NAMALWA (cell line): ENCODE results near the gene PPP2R1B.
"Not testable (repeated sequence)": the region's sequence is repeated elsewhere in the genome, so short reads cannot be mapped to it uniquely, and the experiment has no call there.

ENCODE experiments used
- DNase-seq: peaks from one replicate; pipeline ENCODE4 v3.0.0-alpha.2; 2015; ENCODE audit warnings: low spot score

The PPP2R1B gene

GRCh38 chr11:111782109-111782741 is 16.0 kb upstream of the PPP2R1B start:
- no peak for DNase-seq

- no peak for DNase-seq
Measured at GRCh38 chr11:111779118-111779517, 12.9 kb upstream of the PPP2R1B start.

GRCh38 chr11:111778047-111778558 is 11.9 kb upstream of the PPP2R1B start:
- no peak for DNase-seq

- peak; percentile 85 for DNase-seq
Measured at GRCh38 chr11:111777094-111778046, 11.2 kb upstream of the PPP2R1B start.

GRCh38 chr11:111776398-111777093 is 10.4 kb upstream of the PPP2R1B start:
- DNase-seq = peak; percentile 50

GRCh38 chr11:111774955-111775710 is 8.9 kb upstream of the PPP2R1B start:
- no peak for DNase-seq

- DNase-seq = no peak
Measured at GRCh38 chr11:111772535-111772934, 6.3 kb upstream of the PPP2R1B start.

- DNase-seq = not testable (repeated sequence)
Measured at GRCh38 chr11:111771205-111771604, 5.0 kb upstream of the PPP2R1B start.

- DNase-seq = no peak
Measured at GRCh38 chr11:111770581-111771134, 4.5 kb upstream of the PPP2R1B start.

- DNase-seq = no peak
Measured at GRCh38 chr11:111766834-111767142, 599 bp upstream of the PPP2R1B start.

- DNase-seq = no peak
Measured at GRCh38 chr11:111765320-111765983, 737 bp downstream of the PPP2R1B start.

GRCh38 chr11:111764621-111765020 is 1.6 kb downstream of the PPP2R1B start:
- DNase-seq = no peak

- DNase-seq = peak; percentile 9
Measured at GRCh38 chr11:111762981-111763643, 3.1 kb downstream of the PPP2R1B start.

- DNase-seq = no peak
Measured at GRCh38 chr11:111762526-111762925, 3.7 kb downstream of the PPP2R1B start.

- no peak for DNase-seq
Measured at GRCh38 chr11:111761036-111761435, 5.2 kb downstream of the PPP2R1B start.

- DNase-seq = no peak
Measured at GRCh38 chr11:111759778-111760407, 6.3 kb downstream of the PPP2R1B start.

GRCh38 chr11:111759376-111759775 is 6.8 kb downstream of the PPP2R1B start:
- no peak for DNase-seq

- no peak for DNase-seq
Measured at GRCh38 chr11:111756097-111756496, 10.1 kb downstream of the PPP2R1B start.

- no peak for DNase-seq
Measured at GRCh38 chr11:111749646-111750045, 16.5 kb downstream of the PPP2R1B start.
